H1 (cell line): ENCODE measurements around the gene MFAP5. TPM values are rescaled to one million over a fixed set of nuclear protein-coding genes. Genes with fewer than 3 reads are reported as not detected.

Source experiments
- CTCF ChIA-PET: fragments of 300-600 bp; sonication (Branson Sonifier 250); formaldehyde crosslinking; loops from one replicate; lab custom pipeline; 2021; ENCODE audit not compliant: partially characterized antibody; lab: Charles Lee
- POLR2A ChIA-PET: fragments of 300-600 bp; sonication (Branson Sonifier 250); formaldehyde crosslinking; loops from one replicate; lab custom pipeline; 2021; ENCODE audit warnings: inconsistent platforms; ENCODE audit not compliant: partially characterized antibody; lab: Charles Lee
- DNase-seq, 2 experiments: peaks; one replicate each; pipeline versions ENCODE4 v3.0.0 to v3.0.0-alpha.2; 2010 to 2022; ENCODE audit warnings: low spot score in 2 of 2, low read depth in 1 of 2, mixed read lengths in 1 of 2
- FAIRE-seq: peaks from 2 replicates; lab custom pipeline; 2011; peaks lifted over from hg19 to GRCh38; lab: Jason Lieb, UNC
- H2AFZ ChIP-seq: 2 replicates; pipeline ENCODE4 v1.8.1; 2012; ENCODE audit warnings: low read length, inconsistent platforms
- H2AK5ac ChIP-seq: 2 replicates; pipeline ENCODE4 v1.6.1; 2013; ENCODE audit warnings: low read depth, low read length
- H2BK120ac ChIP-seq: replicated peaks from 2 replicates; pipeline ENCODE3; 2013; ENCODE audit warnings: low read depth, low read length, inconsistent platforms
- H2BK12ac ChIP-seq: 2 replicates; pipeline ENCODE4 v1.6.1; 2013; ENCODE audit warnings: low read depth, low read length
- H2BK15ac ChIP-seq: 2 replicates; pipeline ENCODE4 v1.6.1; 2013; ENCODE audit warnings: low read length
- H2BK20ac ChIP-seq: 2 replicates; pipeline ENCODE4 v1.6.1; 2013; ENCODE audit warnings: low read length
- H2BK5ac ChIP-seq: 2 replicates; pipeline ENCODE4 v1.6.1; 2013; ENCODE audit warnings: low read depth, low read length
- H3K14ac ChIP-seq: 2 replicates; pipeline ENCODE4 v1.6.1; 2013; ENCODE audit warnings: inconsistent platforms; ENCODE audit not compliant: insufficient read length
- H3K18ac ChIP-seq: 2 replicates; pipeline ENCODE4 v1.6.1; 2013; ENCODE audit warnings: low read length; ENCODE audit errors: extremely low read depth
- H3K23ac ChIP-seq: 2 replicates; pipeline ENCODE4 v1.6.1; 2013; ENCODE audit warnings: inconsistent platforms; ENCODE audit not compliant: insufficient read length
- H3K23me2 ChIP-seq: 2 replicates; pipeline ENCODE4 v1.6.1; 2013; ENCODE audit warnings: low read depth, low read length
- H3K27ac ChIP-seq: 2 replicates; pipeline ENCODE4 v1.6.1; 2011; ENCODE audit warnings: low read depth, low read length, inconsistent platforms
- H3K27me3 ChIP-seq, 4 experiments: replicated peaks in 1 of 4; 1 replicate in 1 of 4; 2 replicates in 3 of 4; pipeline versions ENCODE4 v1.6.1 to v1.8.1; 2011 to 2013; ENCODE audit warnings: low read length in 3 of 4, mild to moderate bottlenecking in 3 of 4, inconsistent platforms in 2 of 4, mixed read lengths in 2 of 4, moderate library complexity in 1 of 4; ENCODE audit not compliant: control insufficient read depth in 3 of 4, insufficient read depth in 3 of 4; ENCODE audit errors: extremely low read depth in 1 of 4
- H3K36me3 ChIP-seq, 4 experiments: 2 replicates each; pipeline versions ENCODE4 v1.6.1 to v1.8.1; 2011 to 2013; ENCODE audit warnings: mild to moderate bottlenecking in 4 of 4, low read length in 3 of 4, moderate library complexity in 2 of 4, control low read depth in 1 of 4, inconsistent platforms in 1 of 4; ENCODE audit not compliant: insufficient read depth in 4 of 4, control insufficient read depth in 2 of 4
- H3K4ac ChIP-seq: replicated peaks from 2 replicates; pipeline ENCODE3; 2013; ENCODE audit warnings: low read length, low read depth, mixed read lengths, inconsistent platforms; ENCODE audit not compliant: insufficient read length
- H3K4me1 ChIP-seq, 4 experiments: replicated peaks in 1 of 4; 1 replicate in 1 of 4; 2 replicates in 3 of 4; pipeline versions ENCODE4 v1.6.1 to v1.8.1; 2011 to 2013; ENCODE audit warnings: low read length in 3 of 4, inconsistent platforms in 2 of 4, mixed read lengths in 1 of 4; ENCODE audit not compliant: insufficient read depth in 4 of 4, control insufficient read depth in 3 of 4
- H3K4me2 ChIP-seq, 2 experiments: 2 replicates each; pipeline versions ENCODE4 v1.6.1 to v1.8.1; 2011 to 2013; ENCODE audit warnings: low read depth in 2 of 2, low read length in 2 of 2, control low read depth in 1 of 2, inconsistent platforms in 1 of 2, mild to moderate bottlenecking in 1 of 2; ENCODE audit not compliant: insufficient read depth in 1 of 2
- H3K4me3 ChIP-seq, 4 experiments: fragments of 200-600, 300-600 bp in 1 of 4; sonication (generic), shearing (Covaris generic), sonication (Bioruptor Twin) in 1 of 4; 2 replicates each; pipeline versions ENCODE4 v1.5.1 to v1.8.1; 2011 to 2016; ENCODE audit warnings: low read length in 4 of 4, low read depth in 3 of 4, control low read depth in 2 of 4, inconsistent platforms in 2 of 4, mild to moderate bottlenecking in 2 of 4, mixed read lengths in 1 of 4, moderate library complexity in 1 of 4; ENCODE audit not compliant: insufficient read depth in 2 of 4; ENCODE audit errors: extremely low read depth in 1 of 4
- H3K56ac ChIP-seq: replicated peaks from 2 replicates; pipeline ENCODE3; 2013; ENCODE audit warnings: low read depth, mild to moderate bottlenecking, mixed read lengths, low read length, inconsistent platforms; ENCODE audit not compliant: insufficient read length
- H3K79me1 ChIP-seq: 2 replicates; pipeline ENCODE4 v1.6.1; 2013; ENCODE audit warnings: low read depth, low read length, control low read depth
- H3K79me2 ChIP-seq, 2 experiments: 2 replicates each; pipeline versions ENCODE4 v1.6.1 to v1.8.1; 2012 to 2013; ENCODE audit warnings: low read length in 2 of 2, mild to moderate bottlenecking in 2 of 2, inconsistent platforms in 1 of 2; ENCODE audit not compliant: insufficient read depth in 2 of 2, control insufficient read depth in 1 of 2
- H3K9ac ChIP-seq, 4 experiments: replicated peaks in 1 of 4; 1 replicate in 1 of 4; 2 replicates in 3 of 4; pipeline versions ENCODE4 v1.6.1 to v1.8.1; 2011 to 2013; ENCODE audit warnings: low read depth in 3 of 4, low read length in 3 of 4, control low read depth in 2 of 4, mild to moderate bottlenecking in 2 of 4, moderate library complexity in 2 of 4, inconsistent platforms in 1 of 4; ENCODE audit errors: extremely low read depth in 1 of 4
- H3K9me3 ChIP-seq, 2 experiments: 2 replicates each; pipeline versions ENCODE4 v1.6.1 to v1.8.1; 2012 to 2013; ENCODE audit warnings: mild to moderate bottlenecking in 2 of 2, moderate library complexity in 2 of 2, control low read depth in 1 of 2, inconsistent platforms in 1 of 2, low read depth in 1 of 2, low read length in 1 of 2, mixed read lengths in 1 of 2; ENCODE audit not compliant: insufficient read depth in 2 of 2
- H4K20me1 ChIP-seq, 2 experiments: replicated peaks in 1 of 2; 2 replicates each; pipeline versions ENCODE3 to v1.8.1; 2011 to 2013; ENCODE audit warnings: inconsistent platforms in 2 of 2, low read length in 2 of 2, mild to moderate bottlenecking in 1 of 2; ENCODE audit not compliant: insufficient read depth in 2 of 2, control insufficient read depth in 1 of 2
- H4K5ac ChIP-seq: 2 replicates; pipeline ENCODE4 v1.6.1; 2013; ENCODE audit warnings: low read length, low read depth, mixed read lengths, inconsistent platforms; ENCODE audit not compliant: insufficient read length
- H4K8ac ChIP-seq: 2 replicates; pipeline ENCODE4 v1.8.0; 2013; ENCODE audit warnings: mild to moderate bottlenecking, moderate library complexity, low read length, inconsistent platforms; ENCODE audit not compliant: insufficient read depth; ENCODE audit errors: extremely low read depth
- H4K91ac ChIP-seq: replicated peaks from 2 replicates; pipeline ENCODE3; 2013; ENCODE audit warnings: low read length, mixed read lengths, inconsistent platforms; ENCODE audit not compliant: insufficient read length
- CHD2 ChIP-seq: IDR thresholded peaks from 2 replicates; pipeline ENCODE4 v1.6.1; 2012; ENCODE audit warnings: low read length, improper control_type of control experiment
- EP300 ChIP-seq, 2 experiments: IDR thresholded peaks; 1 replicate in 1 of 2; 2 replicates in 1 of 2; pipeline ENCODE4 v1.6.1; 2011 to 2012; ENCODE audit warnings: low read depth in 2 of 2, low read length in 2 of 2, mild to moderate bottlenecking in 2 of 2, borderline replicate concordance in 1 of 2, inconsistent platforms in 1 of 2, moderate library complexity in 1 of 2
- KDM5A ChIP-seq: fragments of 200-600 bp; IDR thresholded peaks from 2 replicates; pipeline ENCODE4 v1.7.1; 2012; ENCODE audit warnings: mild to moderate bottlenecking, low read length, inconsistent platforms, mixed read lengths
- MAFK ChIP-seq: IDR thresholded peaks from 2 replicates; pipeline ENCODE4 v1.6.1; 2012; ENCODE audit warnings: low read depth, mild to moderate bottlenecking, improper control_type of control experiment, low read length
- MAX ChIP-seq: IDR thresholded peaks from 2 replicates; pipeline ENCODE4 v1.6.1; 2012; ENCODE audit warnings: inconsistent platforms
- POLR2AphosphoS5 ChIP-seq: IDR thresholded peaks from 2 replicates; pipeline ENCODE4 v1.6.1; 2011; ENCODE audit warnings: low read depth, low read length
- RAD21 ChIP-seq, 2 experiments: IDR thresholded peaks in 1 of 2; conservative IDR thresholded peaks in 1 of 2; 2 replicates each; pipeline ENCODE4 v1.6.1; 2011; ENCODE audit warnings: low read depth in 2 of 2, low read length in 2 of 2, improper control_type of control experiment in 1 of 2, inconsistent platforms in 1 of 2, mild to moderate bottlenecking in 1 of 2, moderate library complexity in 1 of 2
- SP4 ChIP-seq: IDR thresholded peaks from 2 replicates; pipeline ENCODE4 v1.6.1; 2012; ENCODE audit warnings: low read length, inconsistent platforms
- SRF ChIP-seq: IDR thresholded peaks from 2 replicates; pipeline ENCODE4 v1.6.1; 2011; ENCODE audit warnings: mild to moderate bottlenecking, low read depth, low read length, moderate library complexity
- TAF1 ChIP-seq: IDR thresholded peaks from 2 replicates; pipeline ENCODE4 v1.6.1; 2011; ENCODE audit warnings: mild to moderate bottlenecking, low read depth, low read length
- WGBS, 2 experiments: shearing (Covaris generic) in 1 of 2; methylation state at CpG; one replicate each; pipeline versions ENCODE4 v1.1.6 to v1.1.7; 2013 to 2015; ENCODE audit warnings: low lambda C conversion rate in 2 of 2, mixed read lengths in 2 of 2, inconsistent platforms in 1 of 2, low coverage in 1 of 2, missing lambda C conversion rate in 1 of 2; ENCODE audit not compliant: insufficient replicate concordance in 2 of 2, insufficient coverage in 1 of 2, insufficient read length in 1 of 2; ENCODE audit errors: extremely low coverage in 1 of 2, missing lambda C conversion rate in 1 of 2; 5-methylcytosine and 5-hydroxymethylcytosine counted together
- polyA plus RNA-seq, 7 experiments: library from polyadenylated mRNA; depleted of rRNA in 3 of 7; stranded (reverse) in 5 of 7; unstranded in 2 of 7; fragments of >200 nt in 5 of 7; fragments of 200-250 nt in 2 of 7; gene quantifications; 1 replicate in 5 of 7; 2 replicates in 1 of 7; 4 replicates in 1 of 7; pipeline versions ENCODE4 v1.2.1 to v1.2.3, GENCODE V29; 2011 to 2013; ENCODE audit warnings: missing spikeins in 2 of 7, mixed read lengths in 2 of 7
- total RNA-seq: library from RNA; stranded (reverse); fragmentation: NEBNext Ultra II Directional; extraction: Animal tissue kit (Norgen Biotek cat#: 25700); gene quantifications from 2 replicates; pipeline ENCODE4 v1.2.1, GENCODE V29; 2021

Gene MFAP5
- total and polyA plus RNA-seq, 2 of the 8 experiments (the other 6 are each of a cell fraction or from before 2014, with no cell fraction given), result 0.60 to 0.86 TPM

- DNase-seq, result no peak
- Histone ChIP-seq H2BK5ac (peak overlapping the region; percentile 18; the same call in 1 of the 2 replicates), H3K27ac (peak overlapping the region; percentile 25; the same call in 1 of the 2 replicates), H3K27me3 (no peaks in the 10 kb centered on the region), H2BK12ac (peak overlapping the region; percentile 89), H2AFZ (peak overlapping the region; percentile 31; the same call in 1 of the 2 replicates), H3K23ac (no peak overlapping the region), H2AK5ac (no peak overlapping the region), H3K79me1 (no peaks in the 10 kb centered on the region), H3K36me3 (no peaks in the 10 kb centered on the region), H3K56ac (no peak overlapping the region), H3K4me1 (peaks cover 2 to 14% (median 12%) of the 10 kb centered on the region in 4 experiments; a peak in 6 of 7 replicates), H3K4me3 (no peak overlapping the region), H4K20me1 (no peaks in the 10 kb centered on the region), H3K79me2 (no peaks in the 10 kb centered on the region), H2BK120ac (peak overlapping the region; percentile 99), H3K4ac (peak overlapping the region; percentile 57), H4K5ac (no peak overlapping the region), H3K4me2 (peak overlapping the region in 1 of 2 experiments; percentile 57; a peak in 2 of 4 replicates), H3K23me2 (no peaks in the 10 kb centered on the region), H2BK15ac (peak overlapping the region; percentile 95; the same call in 1 of the 2 replicates), H4K8ac (no peak overlapping the region)
- CTCF ChIA-PET, result interaction anchor here (0.5 to 1.7 kb wide), 6 partner anchors 15 to 1900 kb away, joined by 3 to 5 read pairs (median 4); no protein-coding TSS in a partner anchor
- 85% methylated on average over 2 of the region's 2 CpGs; no CpG with 5 or more reads in 1 of the 2 experiments for whole genome bisulfite sequencing, 2 experiments
- POLR2A ChIA-PET, result interaction anchor here (0.5 to 1.4 kb wide), 8 partner anchors 10 to 237 kb away, joined by 3 to 7 read pairs (median 4); partner anchors contain the start of gene RIMKLB
- TF ChIP-seq SRF (no peak), EP300 (IDR thresholded peaks at IDR 0.05; ENCODE audit: borderline replicate concordance in 1 of 2, low read depth in 2 of 2, low read length in 2 of 2) (peak in 1 of 2 experiments; percentile 49; a peak in 1 of 3 replicates), RAD21 (IDR thresholded peaks at IDR 0.05 in 1 of 2, conservative IDR thresholded peaks at IDR 0.05 in 1 of 2; ENCODE audit: low read depth in 2 of 2, low read length in 2 of 2) (no peak), POLR2AphosphoS5 (no peak), CHD2 (no peak), KDM5A (no peak), SP4 (no peak), MAX (0 out of 2 replicates have a peak, but pooled peaks have one; percentile 21), MAFK (no peak), TAF1 (0 out of 2 replicates have a peak, but pooled peaks have one; percentile 22)
- TF ChIP-seq, all 59 proteins: peak for 3
- Histone ChIP-seq H3K14ac (no peak overlapping the region), H3K18ac (peak overlapping the region; percentile 10; the same call in 1 of the 2 replicates), H3K9ac (no peak overlapping the region), H3K9me3 (no peaks in the 10 kb centered on the region), H4K91ac (peak overlapping the region; percentile 12), H2BK20ac (peak overlapping the region; percentile 98; the same call in 1 of the 2 replicates)
- peak; percentile 42 for FAIRE-seq
Observed at GRCh38 chr12:8687846-8688601, 25.4 kb upstream of the MFAP5 start.
